T-helper 17 cell (primary cell): Measurements from ENCODE around the gene SFT2D1. TPM values are rescaled to one million over a fixed set of nuclear protein-coding genes. Genes with fewer than 3 reads are reported as not detected.
A peak's percentile ranks its signal among the peaks of the same experiment; 100 is the strongest.
"Not testable (repeated sequence)": the region's sequence is repeated elsewhere in the genome, so short reads cannot be mapped to it uniquely, and the experiment has no call there.

Source experiments
- ATAC-seq: fragments of 150-1000 bp; cut with Tn5 transposase; 2 replicates; pipeline ENCODE4 v1.10.0; 2021; ENCODE audit warnings: mild to moderate bottlenecking, moderate library complexity
- DNase-seq, 3 donors: peaks; one replicate each; pipeline versions ENCODE4 v3.0.0 to v3.0.0-alpha.2; 2020 to 2021
- H3K9me3 ChIP-seq: one replicate; pipeline ENCODE4 v1.7.0; 2013; ENCODE audit warnings: low read length, mild to moderate bottlenecking; ENCODE audit not compliant: control insufficient read depth, poor library complexity, severe bottlenecking
- H3K27ac Mint-ChIP-seq: one replicate; pipeline ENCODE4 v1.8.0; 2022; ENCODE audit warnings: mild to moderate bottlenecking, moderate library complexity, mixed read lengths
- H3K27me3 Mint-ChIP-seq: one replicate; pipeline ENCODE4 v1.8.0; 2022; ENCODE audit warnings: mixed read lengths
- H3K36me3 Mint-ChIP-seq: one replicate; pipeline ENCODE4 v1.8.0; 2022; ENCODE audit warnings: low read depth, mixed read lengths
- H3K4me1 Mint-ChIP-seq: one replicate; pipeline ENCODE4 v1.8.0; 2022; ENCODE audit warnings: mild to moderate bottlenecking, mixed read lengths
- H3K4me3 Mint-ChIP-seq: one replicate; pipeline ENCODE4 v1.8.0; 2022; ENCODE audit warnings: mild to moderate bottlenecking, moderate library complexity, mixed read lengths
- total RNA-seq, 4 donors: library from RNA in 2 of 4; stranded (reverse) in 2 of 4; gene quantifications; one replicate each; pipeline ENCODE4 v1.2.3 and lab custom pipeline; 2022 to 2026

The SFT2D1 gene
- total RNA-seq, 2 donors from 2014 or later, result 10.9 to 12.3 TPM

GRCh38 chr6:166354143-166354542, 11.8 kb upstream of the SFT2D1 start:
- DNase-seq (no peak), ATAC-seq (no peak)
- no peaks in the 10 kb centered on the region for H3K4me1 Mint-ChIP-seq
- H3K27me3 Mint-ChIP-seq, result peaks cover 9% of the 10 kb centered on the region
- no peak overlapping the region for H3K4me3 Mint-ChIP-seq
- H3K36me3 Mint-ChIP-seq, result no peaks in the 10 kb centered on the region
- no peak overlapping the region for H3K27ac Mint-ChIP-seq
- H3K9me3 ChIP-seq, result no peaks in the 10 kb centered on the region

- no peaks in the 10 kb centered on the region for H3K4me1 Mint-ChIP-seq
- H3K27me3 Mint-ChIP-seq, result peaks cover 9% of the 10 kb centered on the region
- DNase-seq, result no peak
- H3K27ac Mint-ChIP-seq, result no peak overlapping the region
- H3K36me3 Mint-ChIP-seq, result no peaks in the 10 kb centered on the region
- ATAC-seq, result no peak
- no peak overlapping the region for H3K4me3 Mint-ChIP-seq
- H3K9me3 ChIP-seq, result no peaks in the 10 kb centered on the region
Measured at GRCh38 chr6:166353507-166353906, 11.2 kb upstream of the SFT2D1 start.

GRCh38 chr6:166352923-166353322, 10.6 kb upstream of the SFT2D1 start:
- H3K27ac Mint-ChIP-seq, result no peak overlapping the region
- no peaks in the 10 kb centered on the region for H3K36me3 Mint-ChIP-seq
- H3K9me3 ChIP-seq, result no peaks in the 10 kb centered on the region
- H3K4me1 Mint-ChIP-seq, result no peaks in the 10 kb centered on the region
- no peak overlapping the region for H3K4me3 Mint-ChIP-seq
- H3K27me3 Mint-ChIP-seq, result peaks cover 9% of the 10 kb centered on the region
- DNase-seq (no peak), ATAC-seq (no peak)

GRCh38 chr6:166351715-166352285, 9.5 kb upstream of the SFT2D1 start:
- peak; percentile 50 for ATAC-seq
- no peak overlapping the region for H3K4me3 Mint-ChIP-seq
- no peaks in the 10 kb centered on the region for H3K4me1 Mint-ChIP-seq
- no peak overlapping the region for H3K27ac Mint-ChIP-seq
- no peaks in the 10 kb centered on the region for H3K36me3 Mint-ChIP-seq
- H3K9me3 ChIP-seq, result no peaks in the 10 kb centered on the region
- H3K27me3 Mint-ChIP-seq, result peaks cover 9% of the 10 kb centered on the region
- DNase-seq, result no peak

- H3K27me3 Mint-ChIP-seq, result peaks cover 8% of the 10 kb centered on the region
- DNase-seq (no peak), ATAC-seq (no peak)
- H3K9me3 ChIP-seq, result no peaks in the 10 kb centered on the region
- H3K4me3 Mint-ChIP-seq, result no peak overlapping the region
- peaks cover 4% of the 10 kb centered on the region for H3K4me1 Mint-ChIP-seq
- H3K27ac Mint-ChIP-seq, result no peak overlapping the region
- no peaks in the 10 kb centered on the region for H3K36me3 Mint-ChIP-seq
Measured at GRCh38 chr6:166348305-166348949, 6.1 kb upstream of the SFT2D1 start.

- Mint-ChIP-seq H3K4me3 (no peak overlapping the region), H3K36me3 (no peaks in the 10 kb centered on the region), H3K27me3 (peaks cover 6% of the 10 kb centered on the region), H3K27ac (no peak overlapping the region), H3K4me1 (peaks cover 4% of the 10 kb centered on the region)
- DNase-seq (no peak), ATAC-seq (no peak)
- H3K9me3 ChIP-seq, result no peaks in the 10 kb centered on the region
Measured at GRCh38 chr6:166346965-166347364, 4.6 kb upstream of the SFT2D1 start.

- Mint-ChIP-seq H3K27me3 (peaks cover 6% of the 10 kb centered on the region), H3K36me3 (peaks cover 2% of the 10 kb centered on the region), H3K4me3 (no peak overlapping the region), H3K4me1 (peaks cover 8% of the 10 kb centered on the region), H3K27ac (no peak overlapping the region)
- H3K9me3 ChIP-seq, result no peaks in the 10 kb centered on the region
- ATAC-seq (no peak), DNase-seq (no peak)
Measured at GRCh38 chr6:166346449-166346848, 4.1 kb upstream of the SFT2D1 start.

GRCh38 chr6:166345672-166346071, 3.3 kb upstream of the SFT2D1 start:
- H3K27ac Mint-ChIP-seq, H3K9me3 ChIP-seq, DNase-seq, H3K4me3 Mint-ChIP-seq, H3K36me3 Mint-ChIP-seq, H3K4me1 Mint-ChIP-seq, ATAC-seq, H3K27me3 Mint-ChIP-seq: not testable (repeated sequence)

GRCh38 chr6:166344921-166345320, 2.6 kb upstream of the SFT2D1 start:
- not testable (repeated sequence) for ATAC-seq, H3K27me3 Mint-ChIP-seq, H3K4me1 Mint-ChIP-seq, DNase-seq, H3K4me3 Mint-ChIP-seq, H3K9me3 ChIP-seq, H3K27ac Mint-ChIP-seq, H3K36me3 Mint-ChIP-seq

- H3K4me3 Mint-ChIP-seq, result no peak overlapping the region
- DNase-seq, result no peak
- ATAC-seq, result no peak
- no peak overlapping the region for H3K27ac Mint-ChIP-seq
- peaks cover 6% of the 10 kb centered on the region for H3K27me3 Mint-ChIP-seq
- peaks cover 10% of the 10 kb centered on the region for H3K4me1 Mint-ChIP-seq
- H3K36me3 Mint-ChIP-seq, result peaks cover 2% of the 10 kb centered on the region
- H3K9me3 ChIP-seq, result no peaks in the 10 kb centered on the region
Measured at GRCh38 chr6:166344240-166344639, 1.9 kb upstream of the SFT2D1 start.

GRCh38 chr6:166343150-166343487, 774 bp upstream of the SFT2D1 start:
- Mint-ChIP-seq H3K27ac (peak overlapping the region; percentile 96), H3K27me3 (peaks cover 6% of the 10 kb centered on the region), H3K4me3 (peak overlapping the region; percentile 98), H3K36me3 (peaks cover 2% of the 10 kb centered on the region), H3K4me1 (peaks cover 10% of the 10 kb centered on the region)
- no peaks in the 10 kb centered on the region for H3K9me3 ChIP-seq
- DNase-seq, result no peak
- ATAC-seq, result peak; percentile 10

- H3K4me1 Mint-ChIP-seq, result peaks cover 17% of the 10 kb centered on the region
- peaks cover 6% of the 10 kb centered on the region for H3K27me3 Mint-ChIP-seq
- H3K36me3 Mint-ChIP-seq, result peaks cover 5% of the 10 kb centered on the region
- ATAC-seq, result peak; percentile 44
- peak overlapping the region; percentile 98 for H3K4me3 Mint-ChIP-seq
- no peak for DNase-seq
- no peaks in the 10 kb centered on the region for H3K9me3 ChIP-seq
- H3K27ac Mint-ChIP-seq, result peak overlapping the region; percentile 96
Measured at GRCh38 chr6:166341977-166342348, 382 bp downstream of the SFT2D1 start.

GRCh38 chr6:166341464-166341863, 881 bp downstream of the SFT2D1 start:
- DNase-seq (no peak), ATAC-seq (peak; percentile 53)
- Mint-ChIP-seq H3K4me1 (peaks cover 20% of the 10 kb centered on the region), H3K4me3 (peak overlapping the region; percentile 98), H3K27me3 (peaks cover 6% of the 10 kb centered on the region), H3K27ac (peak overlapping the region; percentile 96), H3K36me3 (peaks cover 5% of the 10 kb centered on the region)
- H3K9me3 ChIP-seq, result no peaks in the 10 kb centered on the region

- ATAC-seq, result no peak
- H3K27ac Mint-ChIP-seq, result no peak overlapping the region
- no peak overlapping the region for H3K4me3 Mint-ChIP-seq
- peaks cover 9% of the 10 kb centered on the region for H3K36me3 Mint-ChIP-seq
- no peak for DNase-seq
- no peaks in the 10 kb centered on the region for H3K9me3 ChIP-seq
- H3K4me1 Mint-ChIP-seq, result peaks cover 33% of the 10 kb centered on the region
- no peaks in the 10 kb centered on the region for H3K27me3 Mint-ChIP-seq
Measured at GRCh38 chr6:166338854-166339253, 3.5 kb downstream of the SFT2D1 start.
